Motor neuron (in vitro differentiated cells): Measurements from ENCODE around the gene CDH4. TPM values are rescaled to one million over a fixed set of nuclear protein-coding genes. Genes with fewer than 3 reads are reported as not detected.
A peak's percentile ranks its signal among the peaks of the same experiment; 100 is the strongest.

Experiments
- ATAC-seq, 8 experiments: fragments of 200-7000 bp; cut with Tn5 transposase; replicated peaks in 6 of 8; 2 replicates each; pipeline ENCODE4 v1.8.0; 2021; ENCODE audit warnings: mild to moderate bottlenecking in 8 of 8, moderate library complexity in 8 of 8
- H3K27ac ChIP-seq, 2 donors: fragments of 250-450 bp; sonication (Bioruptor Pico); 2 replicates each; pipeline ENCODE4 v1.9.0; 2021; ENCODE audit warnings: antibody characterized with exemption in 2 of 2, mild to moderate bottlenecking in 2 of 2, moderate library complexity in 1 of 2
- H3K4me1 ChIP-seq, 2 donors: fragments of 250-450 bp; sonication (Bioruptor Pico); replicated peaks in 1 of 2; 2 replicates each; pipeline ENCODE4 v1.6.1; 2021; ENCODE audit warnings: antibody characterized with exemption in 2 of 2, mild to moderate bottlenecking in 2 of 2, moderate library complexity in 1 of 2
- H3K4me3 ChIP-seq, 5 donors: fragments of 250-450 bp; sonication (Bioruptor Pico); 2 replicates each; pipeline ENCODE4 v1.9.0; 2021; ENCODE audit warnings: antibody characterized with exemption in 5 of 5, mild to moderate bottlenecking in 5 of 5, moderate library complexity in 4 of 5
- WGBS, 10 experiments: fragments of 450-650 bp; shearing (Covaris generic); methylation state at CpG; one replicate each; pipeline ENCODE4 v1.0.0; 2022; 5-methylcytosine and 5-hydroxymethylcytosine counted together
- in situ Hi-C, 9 experiments: fragments of 400-800 bp; cut with MboI; loops; one replicate each; pipeline ENCODE4 v1.15.0; 2021; ENCODE audit warnings: low sequenced_read_pairs in 9 of 9, low pct_unique_long_range_greater_than_20kb in 2 of 9; ENCODE audit not compliant: unreplicated experiment in 9 of 9
- total RNA-seq, 8 experiments: library from RNA; unstranded; fragments of 300-600 nt; gene quantifications; 2 replicates each; pipeline versions ENCODE4 v1.2.3 to v1.2.4, GENCODE V29; 2022

CDH4 gene
- total RNA-seq, 8 experiments from 2014 or later = 2.4 to 41.6 (median 12.9) TPM

DNA sequence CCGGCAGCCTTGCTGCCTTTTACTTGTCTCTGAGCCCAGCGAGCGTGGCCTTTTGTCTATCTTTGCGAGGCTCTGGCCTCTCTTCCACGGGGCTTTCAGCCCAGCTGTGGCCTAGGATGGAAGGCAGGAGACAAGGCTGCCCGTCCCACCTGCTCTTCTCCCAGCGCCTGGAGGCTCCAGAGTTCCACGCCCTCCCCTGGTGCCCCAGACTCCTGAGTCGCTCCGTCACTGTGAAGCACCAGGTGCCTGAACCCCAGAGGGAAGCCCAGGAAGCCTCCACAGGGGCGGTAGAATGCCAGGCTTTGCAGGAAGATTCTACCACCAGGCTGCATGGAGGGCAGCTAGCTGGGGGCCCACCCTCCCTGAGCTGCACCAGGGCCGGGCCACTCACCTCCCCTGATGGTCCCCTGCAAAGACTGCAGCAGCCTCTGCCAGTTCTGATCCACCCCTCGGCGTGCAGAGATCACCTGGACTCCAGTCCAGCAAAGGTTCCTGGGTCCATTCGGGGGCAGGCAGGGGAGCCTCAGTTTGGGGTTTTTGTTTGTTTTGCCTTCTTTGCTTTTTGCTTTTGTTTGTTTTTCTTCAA, 384.6 kb downstream of the CDH4 start:
- peak in 4 of 8 experiments; percentile 27 to 43 (median 40) for ATAC-seq
- no peak overlapping the region for H3K27ac ChIP-seq
- 32 to 80% (median 67%) methylated on average over 1 to 9 of the region's 15 CpGs; no CpG with 5 or more reads in 3 of the 10 experiments for WGBS, 10 experiments
- H3K4me1 ChIP-seq = peaks cover 46 to 65% of the 10 kb centered on the region in 2 donors
- in situ Hi-C loops = no loop called here
- no peak overlapping the region for H3K4me3 ChIP-seq

DNA sequence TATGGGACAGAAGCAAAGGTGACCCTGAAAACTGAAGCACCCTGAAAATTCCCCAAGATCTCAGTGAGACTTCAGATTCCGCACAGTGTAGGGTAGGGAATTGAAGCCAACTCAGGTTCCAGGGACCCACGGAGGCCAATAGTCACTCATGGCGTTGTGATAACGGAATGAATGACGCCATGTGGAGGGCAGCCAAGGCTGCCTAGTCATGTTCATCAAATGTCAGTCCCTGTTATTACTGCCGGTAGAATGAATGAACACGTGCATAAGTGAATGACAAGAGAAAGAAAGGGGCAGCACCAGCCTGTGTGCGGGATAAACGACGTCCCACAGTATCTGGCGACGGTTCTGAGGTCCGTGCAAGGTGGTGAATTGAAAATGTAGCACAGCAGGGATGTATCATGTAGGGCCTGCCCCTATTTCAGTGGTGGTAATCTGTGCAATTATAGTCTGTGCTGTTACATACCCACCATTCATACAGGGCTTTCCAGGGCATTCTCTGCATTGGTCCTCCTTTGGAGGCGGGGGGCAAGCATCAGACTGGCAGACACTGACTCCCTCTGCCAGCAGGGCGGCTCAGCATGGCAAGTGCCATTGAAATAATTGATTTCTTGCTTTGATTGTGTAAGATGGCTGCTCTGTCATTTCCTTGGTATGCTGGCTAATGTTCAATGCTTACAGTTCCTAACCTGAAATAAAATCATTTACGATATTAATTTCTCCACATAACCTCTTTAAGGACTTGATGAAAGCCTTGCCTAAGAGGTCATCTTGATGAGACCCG, 386.9 kb downstream of the CDH4 start:
- WGBS, 10 experiments = 0 to 100% (median 80%) methylated on average over 1 to 16 of the region's 17 CpGs; no CpG with 5 or more reads in 1 of the 10 experiments
- H3K27ac ChIP-seq = no peak overlapping the region
- H3K4me3 ChIP-seq = no peak overlapping the region
- ATAC-seq = peak in 1 of 8 experiments; percentile 7
- peaks cover 47 to 63% of the 10 kb centered on the region in 2 donors for H3K4me1 ChIP-seq
- in situ Hi-C loops = no loop called here

DNA sequence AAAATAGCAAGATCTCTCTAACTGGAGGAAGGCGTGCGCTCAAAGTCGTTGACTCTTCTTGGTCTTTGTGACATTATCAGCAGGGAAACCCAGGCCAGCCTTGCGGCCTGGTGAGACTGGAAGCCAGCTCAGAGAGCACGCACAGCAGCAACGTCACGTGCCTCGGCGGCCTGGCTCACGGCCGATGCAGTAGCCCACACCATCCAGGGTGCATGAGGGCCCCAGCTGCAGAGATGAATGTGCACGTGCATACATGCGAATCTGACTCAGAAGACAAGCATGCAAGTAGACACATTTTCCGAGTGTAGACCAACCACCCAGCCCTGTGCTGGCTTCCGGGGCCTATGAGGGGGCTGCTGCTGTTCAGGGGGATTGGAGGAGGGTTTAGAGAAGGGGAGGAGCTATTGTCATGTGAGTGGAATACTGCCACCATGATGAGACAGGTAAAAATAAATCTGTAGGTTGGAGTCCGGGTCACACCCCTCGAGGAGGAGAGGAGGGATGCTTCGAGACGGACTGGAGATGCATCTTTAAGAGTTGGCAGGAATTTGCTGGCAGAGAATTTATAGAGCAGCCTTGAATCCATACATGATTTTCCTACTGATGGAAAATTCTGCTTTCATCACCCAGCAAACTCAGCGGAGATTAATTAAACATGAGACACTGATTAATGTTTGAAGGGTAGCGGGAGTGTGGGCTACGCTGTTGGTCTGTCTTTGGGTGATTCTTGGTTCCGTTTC, 388.2 kb downstream of the CDH4 start:
- 20 to 80% (median 60%) methylated on average over 1 to 15 of the region's 23 CpGs; no CpG with 5 or more reads in 1 of the 10 experiments for WGBS, 10 experiments
- ATAC-seq = peak in 7 of 8 experiments; percentile 16 to 89 (median 84)
- Histone ChIP-seq H3K4me3 (no peak overlapping the region), H3K4me1 (peaks cover 58 to 60% of the 10 kb centered on the region in 2 donors), H3K27ac (peak overlapping the region; percentile 17)
- in situ Hi-C loops = no loop called here

DNA sequence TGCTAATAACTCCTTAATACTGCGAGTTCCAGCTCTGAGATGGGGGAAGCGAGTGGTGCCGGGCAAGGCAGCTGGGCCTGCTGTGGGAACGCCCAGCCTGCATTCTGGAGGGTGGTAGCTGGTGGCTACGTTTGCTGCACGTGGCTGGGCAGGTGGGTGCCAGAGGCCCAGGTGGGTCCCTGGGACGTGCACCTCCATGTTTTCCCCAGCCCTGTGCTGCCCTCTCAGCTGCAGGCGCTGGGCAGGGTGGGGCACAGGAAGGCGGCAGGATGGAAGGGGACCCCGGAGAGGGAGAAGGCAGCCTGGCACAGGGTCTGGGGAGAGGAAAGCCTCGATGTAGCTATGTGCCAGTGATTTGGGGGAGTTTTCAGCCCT, 388.8 kb downstream of the CDH4 start:
- peak in 1 of 8 experiments; percentile 3 for ATAC-seq
- 33 to 100% (median 67%) methylated on average over 1 to 4 of the region's 11 CpGs; no CpG with 5 or more reads in 5 of the 10 experiments for WGBS, 10 experiments
- Histone ChIP-seq H3K4me3 (no peak overlapping the region), H3K27ac (peak overlapping the region in 1 of 2 donors; percentile 17), H3K4me1 (peaks cover 52 to 60% of the 10 kb centered on the region in 2 donors)
- in situ Hi-C loops = no loop called here

DNA sequence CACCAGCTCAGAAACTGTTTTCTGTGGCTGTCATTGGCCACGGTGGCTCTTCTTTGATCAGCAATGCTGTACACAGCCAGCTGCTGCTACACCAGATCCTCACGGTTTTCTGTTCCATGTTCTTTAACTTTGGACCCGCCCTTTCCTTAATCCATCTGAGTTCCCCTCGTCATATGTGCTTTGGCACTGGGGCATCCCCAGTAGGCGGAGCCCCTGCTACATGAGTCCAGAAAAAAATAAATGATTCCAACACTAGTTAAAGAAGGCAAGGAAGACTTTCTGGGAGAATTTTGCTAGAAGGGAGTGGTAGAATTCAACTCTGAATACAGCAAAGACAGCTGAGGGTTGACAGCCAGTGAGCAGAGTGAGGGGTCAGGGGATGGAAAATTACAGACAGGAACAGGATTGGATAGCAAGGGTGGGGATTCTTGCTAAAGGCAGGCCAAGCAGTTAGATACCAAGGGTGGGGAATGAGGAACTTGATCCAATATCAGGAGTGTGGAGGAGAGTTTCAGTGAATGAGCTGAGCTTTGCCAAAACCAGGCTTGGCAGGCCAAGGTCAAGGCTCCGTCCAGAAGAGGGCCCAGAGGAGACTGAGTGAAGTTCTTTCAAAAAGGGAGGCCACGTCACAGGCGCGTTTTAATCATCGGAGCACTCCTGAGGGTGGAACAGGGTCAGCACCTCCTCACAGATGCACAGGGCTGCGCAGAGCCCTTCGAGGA, 391.8 kb downstream of the CDH4 start:
- 0 to 100% (median 82%) methylated on average over 1 to 6 of the region's 12 CpGs for WGBS, 10 experiments
- H3K27ac ChIP-seq = no peak overlapping the region
- H3K4me1 ChIP-seq = peaks cover 55 to 64% of the 10 kb centered on the region in 2 donors
- in situ Hi-C loops = no loop called here
- ATAC-seq = peak in 2 of 8 experiments; percentile 45 to 78
- no peak overlapping the region for H3K4me3 ChIP-seq

DNA sequence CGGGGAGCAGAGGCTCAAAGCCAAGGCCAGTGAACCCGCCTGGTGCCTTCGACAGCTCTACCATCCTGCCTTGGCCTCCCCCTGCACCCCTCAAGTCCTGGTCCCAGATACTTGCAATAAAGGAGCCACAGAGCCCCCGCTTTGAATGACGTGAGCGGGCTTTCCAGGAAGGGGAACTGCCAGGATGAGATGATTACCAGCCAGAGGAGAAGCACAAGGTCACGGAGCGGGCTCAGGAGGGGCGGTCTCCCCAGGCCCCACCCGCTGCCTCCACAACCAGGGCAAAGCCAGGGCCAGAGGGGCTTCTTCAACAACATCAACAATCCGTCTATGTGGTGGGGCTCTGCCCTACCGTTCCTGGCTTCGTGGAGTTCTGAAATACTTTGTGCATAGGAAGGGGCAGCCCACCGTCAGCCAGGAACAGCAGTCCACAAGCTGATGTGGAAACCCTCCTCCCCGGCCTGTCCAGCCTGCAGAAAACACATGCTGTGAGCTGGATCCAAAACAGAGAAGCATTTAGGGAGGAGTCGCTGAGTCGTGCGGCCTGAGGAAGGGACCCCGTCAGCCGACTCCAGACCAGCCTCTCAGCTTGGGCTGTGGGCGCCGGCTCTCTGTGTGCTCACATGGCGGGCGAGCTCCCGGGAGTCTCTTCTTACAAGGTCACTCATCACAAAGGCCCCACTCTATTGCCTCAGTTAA, 392.5 kb downstream of the CDH4 start:
- H3K4me3 ChIP-seq = no peak overlapping the region
- no peak overlapping the region for H3K27ac ChIP-seq
- H3K4me1 ChIP-seq = peaks cover 55 to 61% of the 10 kb centered on the region in 2 donors
- peak in 1 of 8 experiments; percentile 19 for ATAC-seq
- in situ Hi-C loops = no loop called here
- 20 to 75% (median 52%) methylated on average over 1 to 14 of the region's 25 CpGs; no CpG with 5 or more reads in 2 of the 10 experiments for WGBS, 10 experiments

DNA sequence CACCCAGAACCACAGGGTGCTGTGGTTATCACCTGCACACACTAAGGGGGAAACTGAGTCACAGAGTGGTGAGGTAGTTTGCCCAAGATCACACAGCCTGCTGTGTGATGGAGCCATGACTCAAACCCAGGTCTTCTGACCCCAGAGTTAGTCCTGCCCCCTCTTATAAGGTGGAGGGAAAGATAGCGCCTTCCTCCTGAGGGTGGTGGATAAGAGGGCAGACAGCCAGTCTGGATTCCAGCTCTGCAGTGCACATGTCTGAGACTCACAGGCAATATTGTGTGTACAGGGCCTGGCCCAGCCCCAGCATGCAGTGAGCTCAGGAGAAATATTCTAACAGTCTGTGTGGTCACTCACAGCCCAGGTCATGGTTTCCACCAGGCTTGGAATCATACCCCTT, 393.7 kb downstream of the CDH4 start:
- no peak for ATAC-seq
- Histone ChIP-seq H3K4me3 (no peak overlapping the region), H3K4me1 (peaks cover 51 to 55% of the 10 kb centered on the region in 2 donors), H3K27ac (no peak overlapping the region)
- in situ Hi-C loops = no loop called here
- WGBS, 10 experiments = 60 to 100% methylated on average over 1 of the region's 1 CpG; no CpG with 5 or more reads in 8 of the 10 experiments

DNA sequence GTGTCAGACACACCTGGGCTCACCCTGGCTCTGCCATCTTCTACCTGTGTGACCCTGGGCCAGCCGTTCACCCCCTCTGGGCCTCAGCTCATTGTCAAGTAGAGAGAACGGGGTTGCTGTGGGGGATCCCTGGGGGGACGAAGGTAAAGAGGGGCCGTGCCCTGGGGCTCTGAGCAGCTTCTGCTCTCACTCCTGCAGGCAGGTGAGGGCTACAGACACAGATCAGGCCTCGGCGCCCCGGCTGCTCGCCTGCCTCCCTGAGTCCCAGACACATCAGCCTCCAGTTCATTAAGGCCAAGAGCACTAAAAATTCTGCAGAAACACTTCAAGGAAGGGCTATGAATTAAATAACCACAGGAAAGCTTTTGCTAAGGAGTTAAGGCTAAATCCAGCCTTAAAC, 394.4 kb downstream of the CDH4 start:
- WGBS, 10 experiments = 100% methylated on average over 4 of the region's 8 CpGs; no CpG with 5 or more reads in 8 of the 10 experiments
- no peak for ATAC-seq
- Histone ChIP-seq H3K4me1 (peaks cover 48 to 50% of the 10 kb centered on the region in 2 donors), H3K4me3 (no peak overlapping the region), H3K27ac (no peak overlapping the region)
- in situ Hi-C loops = no loop called here

DNA sequence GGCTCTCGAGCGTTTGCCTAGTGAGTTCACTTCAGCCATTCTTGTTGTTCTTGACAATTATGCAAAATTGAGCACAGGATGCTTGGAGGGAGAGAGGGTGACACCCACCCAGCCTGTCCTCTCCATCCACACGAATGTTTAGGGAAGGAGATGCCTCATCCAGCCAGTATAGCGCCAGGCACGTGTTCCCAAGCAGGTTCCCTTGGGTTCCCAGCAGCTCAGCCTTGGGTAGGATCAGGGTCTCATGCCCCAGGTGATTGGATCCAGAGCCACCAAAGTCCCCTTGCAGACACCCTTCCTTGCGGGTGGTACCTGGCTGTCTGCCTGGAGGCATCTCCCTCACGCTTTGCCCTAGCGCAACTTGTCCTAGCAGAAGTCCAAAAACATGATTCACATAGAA, 394.9 kb downstream of the CDH4 start:
- no peak overlapping the region for H3K4me3 ChIP-seq
- peaks cover 48 to 50% of the 10 kb centered on the region in 2 donors for H3K4me1 ChIP-seq
- no peak overlapping the region for H3K27ac ChIP-seq
- WGBS, 10 experiments = 0 to 100% (median 88%) methylated on average over 1 to 7 of the region's 8 CpGs; no CpG with 5 or more reads in 3 of the 10 experiments
- ATAC-seq = no peak
- in situ Hi-C loops = no loop called here

DNA sequence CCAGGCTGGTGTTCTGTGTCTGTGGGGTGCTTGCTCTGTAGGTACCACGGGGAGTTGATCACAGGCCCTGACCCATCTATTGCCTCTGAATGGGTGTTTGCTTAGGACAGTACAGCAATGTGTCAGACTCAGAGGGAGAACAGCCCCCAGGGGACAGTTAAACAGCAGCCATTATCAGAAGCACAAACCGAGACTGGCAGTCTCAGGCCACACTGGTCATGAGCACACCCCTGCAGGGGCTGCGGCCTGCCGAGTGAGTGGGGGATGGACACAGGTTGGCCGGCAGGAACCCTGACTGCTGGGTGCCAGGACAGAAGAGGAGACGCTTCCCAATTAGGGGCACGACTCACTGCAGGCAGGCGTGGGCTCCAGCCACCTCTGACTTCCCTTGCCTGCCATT, 395.6 kb downstream of the CDH4 start:
- Histone ChIP-seq H3K27ac (peak overlapping the region; percentile 4 to 43), H3K4me3 (no peak overlapping the region), H3K4me1 (peaks cover 48 to 50% of the 10 kb centered on the region in 2 donors)
- ATAC-seq = peak in 5 of 8 experiments; percentile 56 to 89 (median 75)
- 33 to 100% methylated on average over 1 of the region's 8 CpGs; no CpG with 5 or more reads in 8 of the 10 experiments for WGBS, 10 experiments
- in situ Hi-C loops = no loop called here

DNA sequence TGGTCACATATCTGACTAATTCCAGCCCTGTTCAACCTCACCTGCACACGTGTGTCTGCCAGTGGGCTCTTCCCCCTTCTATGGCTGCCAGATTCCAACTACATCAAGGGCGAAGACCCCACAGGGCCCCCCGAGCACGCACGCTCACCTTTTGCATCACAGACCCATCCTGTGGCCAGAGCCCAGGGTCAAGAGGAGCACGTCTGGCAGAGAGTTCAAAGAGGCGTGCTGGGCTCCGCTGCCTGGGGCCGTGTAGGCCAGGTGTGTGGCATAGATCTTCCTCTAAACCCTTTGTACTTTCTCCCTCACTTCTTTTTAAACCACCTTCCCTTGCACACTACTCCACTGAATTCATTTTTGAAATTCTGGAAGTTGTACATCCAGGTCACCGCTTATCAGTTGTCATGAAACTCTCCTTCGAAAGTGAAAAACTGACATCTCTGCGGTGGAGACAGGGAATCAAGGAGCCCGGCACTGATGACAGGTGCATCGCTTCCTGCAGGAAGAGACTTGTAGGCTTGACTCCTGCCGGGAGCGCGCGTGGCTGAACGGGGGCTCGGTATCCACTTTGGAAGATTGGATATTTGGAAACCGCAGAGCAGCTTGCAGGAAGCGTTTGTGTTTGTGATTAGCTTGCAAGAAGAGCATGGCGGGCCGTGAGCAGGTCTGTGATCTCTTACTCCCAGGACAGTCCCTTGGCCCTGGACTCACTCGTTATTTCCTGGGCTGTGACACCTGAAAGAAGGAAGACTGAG, 397.2 kb downstream of the CDH4 start:
- WGBS, 10 experiments = 41 to 93% (median 86%) methylated on average over 2 to 18 of the region's 25 CpGs; no CpG with 5 or more reads in 2 of the 10 experiments
- H3K4me3 ChIP-seq = no peak overlapping the region
- in situ Hi-C loops = no loop called here
- H3K4me1 ChIP-seq = peaks cover 43 to 48% of the 10 kb centered on the region in 2 donors
- ATAC-seq = no peak
- no peak overlapping the region for H3K27ac ChIP-seq
